Kidney capillary endothelial cell (primary cell): ENCODE measurements around the gene FABP3.

Experiments
- DNase-seq: peaks from one replicate; pipeline ENCODE4 v3.0.0-alpha.2; 2018; ENCODE audit warnings: low spot score

Gene FABP3

DNA sequence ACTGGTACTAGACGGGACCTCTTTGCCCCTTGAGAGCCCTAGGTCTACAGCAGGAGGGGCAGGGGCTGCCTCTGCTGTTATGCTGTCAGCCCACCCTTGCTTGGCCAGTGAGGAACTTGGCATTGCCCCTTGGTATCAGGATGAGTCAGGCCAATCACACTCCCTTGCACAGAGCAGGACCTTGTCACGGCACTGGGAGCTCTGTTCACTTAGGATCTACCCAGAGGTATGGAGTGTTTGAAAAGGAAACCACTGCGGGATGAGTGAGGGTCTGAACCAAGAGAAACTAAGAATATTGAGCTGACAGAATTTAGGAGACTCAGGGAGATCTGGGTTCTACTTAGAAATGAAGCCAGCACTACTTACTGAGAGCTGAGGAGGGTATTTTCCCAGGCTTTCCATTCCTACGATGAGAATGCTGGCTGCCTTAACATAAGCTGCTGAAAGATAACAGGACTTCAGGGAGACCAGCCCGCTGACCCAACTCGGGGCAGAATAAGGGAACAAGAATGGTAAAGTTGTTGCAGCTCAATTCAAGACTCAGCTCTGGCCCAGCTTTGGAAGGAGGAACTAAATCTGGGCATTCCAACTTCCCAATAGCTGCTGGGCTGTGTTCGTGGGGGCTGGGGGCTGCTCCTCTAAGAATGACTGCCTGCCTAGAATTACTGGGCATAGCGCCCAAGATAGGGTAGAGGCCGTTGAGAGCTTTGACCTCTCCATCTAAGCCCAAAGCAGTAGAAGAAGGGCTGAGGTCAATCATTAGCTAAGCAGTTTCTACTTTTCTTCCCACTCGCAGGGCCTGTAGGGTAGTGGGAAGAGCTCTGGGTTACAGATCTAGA lies 1.5 kb downstream of the FABP3 start:
- DNase-seq, result no peak

- no peak for DNase-seq
Observed at GRCh38 chr1:31370565-31370964, 2.3 kb downstream of the FABP3 start.

DNA sequence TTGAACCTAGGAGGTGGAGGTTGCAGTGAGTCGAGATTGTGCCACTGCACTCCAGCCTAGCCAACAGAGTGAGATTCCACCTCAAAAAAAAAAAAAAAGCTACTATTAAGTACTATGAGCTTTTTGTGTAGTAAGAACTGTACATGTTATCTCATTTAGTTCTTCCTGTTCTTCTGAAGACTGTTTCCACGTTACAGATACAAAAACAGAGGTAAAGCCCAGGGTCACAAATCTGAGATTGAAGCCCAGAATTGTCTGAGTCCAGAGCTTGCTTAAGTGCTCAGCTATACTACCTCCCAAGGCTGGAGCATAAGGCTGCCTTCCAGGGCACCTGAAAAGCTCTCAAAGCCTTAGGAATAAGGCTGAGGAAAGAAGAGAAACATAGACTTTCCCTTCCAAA lies 2.9 kb downstream of the FABP3 start:
- no peak for DNase-seq

GRCh38 chr1:31368611-31369107 lies 4.2 kb downstream of the FABP3 start:
- no peak for DNase-seq

GRCh38 chr1:31366796-31367195 lies 6.1 kb downstream of the FABP3 start:
- no peak for DNase-seq

DNA sequence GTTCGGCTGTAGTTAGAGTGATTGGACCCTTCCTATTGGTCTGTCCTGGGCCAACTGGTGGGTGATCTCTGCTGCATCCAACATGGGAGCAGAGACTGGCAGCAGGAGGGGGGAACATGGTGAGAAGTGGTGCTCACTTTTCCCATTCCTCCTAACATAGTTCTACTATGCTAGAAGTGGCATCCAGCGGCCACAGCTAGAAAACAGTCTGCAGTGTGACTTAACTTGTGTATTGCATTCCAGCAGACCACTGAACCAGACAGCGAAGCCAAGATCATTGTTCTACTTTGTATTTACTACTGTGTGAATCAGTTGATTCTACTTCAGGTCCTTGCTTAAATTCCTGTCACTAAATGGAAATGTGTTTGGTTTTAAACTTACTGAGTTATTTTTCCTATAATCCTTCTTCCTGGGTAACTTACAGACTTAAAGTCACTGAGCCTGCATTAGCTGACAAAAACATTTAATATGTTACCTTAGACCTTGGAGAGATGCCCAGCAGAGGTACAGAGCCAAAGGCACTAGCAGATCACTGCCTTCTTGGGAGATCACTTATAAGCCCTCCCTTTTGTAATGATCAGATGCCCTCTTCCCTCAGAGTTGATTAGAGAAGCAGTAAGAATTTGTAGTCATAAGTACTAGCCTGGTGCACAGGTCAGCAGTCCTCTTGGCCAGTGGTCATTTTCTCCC lies 8.2 kb downstream of the FABP3 start:
- DNase-seq, result no peak

DNA sequence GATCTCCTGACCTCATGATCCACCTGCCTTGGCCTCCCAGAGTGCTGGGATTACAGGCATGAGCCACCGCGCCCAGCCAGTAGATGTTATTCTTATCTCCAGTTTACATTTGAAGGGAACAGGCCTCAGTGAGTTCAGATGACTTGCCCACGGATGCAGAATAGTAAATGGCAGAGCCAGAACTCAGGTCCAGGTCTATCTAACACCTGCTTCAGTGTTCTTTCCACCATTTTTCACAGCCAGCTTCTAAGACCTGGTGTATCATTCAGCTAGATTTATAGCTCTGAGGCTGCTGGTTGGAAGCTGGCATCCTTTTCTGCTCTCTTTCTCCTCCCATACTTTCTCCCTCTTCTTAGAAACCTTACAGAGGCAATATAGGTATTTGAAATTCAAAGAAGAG lies 10.8 kb downstream of the FABP3 start:
- no peak for DNase-seq

GRCh38 chr1:31361607-31362006 lies 11.3 kb downstream of the FABP3 start:
- DNase-seq, result no peak

DNA sequence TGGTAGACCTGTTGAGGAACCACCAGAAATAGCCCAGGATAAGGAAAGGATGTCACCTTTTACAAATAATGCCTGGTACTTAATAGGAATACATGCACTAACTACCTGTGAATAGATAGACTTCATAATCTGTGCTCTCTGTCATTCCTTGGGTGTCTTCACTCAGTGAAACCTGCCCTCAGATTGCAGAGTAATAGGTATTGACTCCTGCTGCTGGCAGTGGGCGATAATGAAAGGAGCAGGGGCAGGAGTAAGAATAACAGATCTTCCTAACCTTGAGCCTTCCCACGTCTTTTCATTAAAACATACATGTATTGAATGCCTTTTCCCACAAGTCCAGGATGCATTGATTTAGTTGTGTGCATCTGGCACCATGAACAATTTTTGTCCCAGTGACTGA lies 16.4 kb downstream of the FABP3 start:
- DNase-seq, result no peak

GRCh38 chr1:31354283-31354682 lies 18.6 kb downstream of the FABP3 start:
- DNase-seq, result no peak

DNA sequence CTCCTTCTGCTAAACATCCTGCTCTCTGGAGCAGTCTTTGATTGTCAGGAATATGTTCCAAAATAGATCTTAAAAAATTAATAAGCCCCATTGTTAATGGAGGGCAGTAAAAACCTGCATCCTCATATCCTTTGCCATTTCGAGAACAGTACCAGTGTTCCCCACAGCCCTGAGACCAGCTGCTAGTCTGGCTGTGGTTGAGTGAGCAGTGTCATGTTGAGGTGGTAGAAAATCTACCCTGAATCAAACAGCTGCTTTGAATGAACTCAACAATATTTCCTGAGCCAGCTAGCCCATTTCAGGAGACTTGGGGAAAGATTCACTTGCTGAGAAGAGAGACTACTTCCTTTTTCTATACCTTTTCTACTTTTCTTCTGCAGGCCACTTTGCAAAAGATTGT lies 24.4 kb downstream of the FABP3 start:
- no peak for DNase-seq

DNA sequence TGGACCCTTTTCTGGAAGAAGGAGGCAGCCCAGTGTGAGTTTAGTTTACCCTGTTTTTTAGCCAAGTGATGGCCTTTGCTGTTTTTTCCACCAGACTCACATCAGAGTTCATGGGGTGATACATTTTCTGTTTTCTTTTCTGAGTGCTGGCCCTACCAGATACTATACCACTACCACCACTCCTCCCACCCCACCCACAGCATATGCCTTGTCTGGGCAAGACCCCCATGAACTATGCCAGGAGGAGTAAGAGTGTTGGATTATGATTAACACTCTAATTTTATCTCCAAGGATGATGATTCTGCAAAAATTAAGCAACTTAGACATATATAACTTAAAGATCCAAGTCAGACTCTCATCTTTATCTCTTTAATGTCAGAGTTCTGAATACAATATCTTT lies 26.1 kb downstream of the FABP3 start:
- no peak for DNase-seq

DNA sequence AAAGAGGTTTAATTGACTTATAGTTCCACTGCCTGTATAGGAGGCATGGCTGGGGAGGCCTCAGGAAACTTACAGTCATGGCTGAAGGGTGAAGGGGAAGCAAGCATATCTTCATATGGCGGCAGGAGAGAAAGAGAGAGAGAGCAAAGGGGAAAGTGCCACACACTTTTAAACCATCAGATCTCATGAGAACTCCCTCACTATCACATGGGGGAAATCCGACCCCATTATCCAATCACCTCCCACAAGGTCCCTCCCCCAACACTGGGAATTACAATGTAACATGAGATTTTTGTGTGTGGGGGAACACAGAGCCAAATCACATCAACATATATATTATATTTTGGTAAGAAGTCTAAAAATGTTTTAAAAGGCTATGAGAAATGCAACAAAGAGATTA lies 27.2 kb downstream of the FABP3 start:
- DNase-seq, result no peak

- DNase-seq, result no peak
Observed at GRCh38 chr1:31344503-31344902, 28.4 kb downstream of the FABP3 start.

- no peak for DNase-seq
Observed at GRCh38 chr1:31336687-31337467, 36.0 kb downstream of the FABP3 start.

DNA sequence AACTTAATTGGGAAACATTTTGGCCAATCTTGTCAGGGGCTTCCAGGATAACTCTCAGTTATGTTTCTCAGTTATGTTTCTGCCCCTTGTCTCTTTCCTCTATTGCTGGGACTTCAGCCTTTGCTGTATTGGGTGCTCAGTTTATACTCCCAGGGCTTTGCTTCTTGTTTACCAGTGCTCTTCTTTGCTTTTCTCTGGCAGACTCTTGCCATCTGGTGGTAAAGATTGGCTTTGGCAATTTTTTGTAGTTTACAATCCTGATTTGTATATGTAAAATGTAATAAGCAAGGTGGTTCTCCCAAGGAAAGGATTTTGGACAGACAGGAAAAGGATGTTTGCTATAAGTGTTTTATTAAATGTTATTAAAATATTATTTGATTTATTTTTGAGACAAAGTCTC lies 37.9 kb downstream of the FABP3 start:
- peak; percentile 32 for DNase-seq

GRCh38 chr1:31327381-31327780 lies 45.5 kb downstream of the FABP3 start:
- no peak for DNase-seq

GRCh38 chr1:31326461-31326860 lies 46.4 kb downstream of the FABP3 start:
- DNase-seq, result no peak

DNA sequence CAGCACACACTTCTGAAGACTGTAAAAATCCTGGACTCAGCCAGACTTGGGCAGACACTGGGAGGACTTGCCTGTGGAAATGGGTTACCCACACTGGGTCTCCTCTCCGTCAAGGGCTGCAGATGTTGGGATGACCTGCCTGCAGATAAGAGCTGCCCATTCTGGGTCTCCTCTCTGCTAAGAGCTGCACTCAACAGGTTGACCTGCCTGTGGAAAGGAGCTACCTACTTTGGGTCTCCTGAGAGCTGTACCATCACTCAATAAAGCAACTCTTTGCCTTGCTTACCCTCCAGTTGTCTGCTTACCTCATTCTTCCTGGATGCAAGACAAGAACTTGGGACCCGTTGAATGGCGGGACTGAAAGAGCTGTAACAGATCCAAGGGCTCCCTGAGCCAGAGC lies 47.9 kb downstream of the FABP3 start:
- DNase-seq, result no peak

DNA sequence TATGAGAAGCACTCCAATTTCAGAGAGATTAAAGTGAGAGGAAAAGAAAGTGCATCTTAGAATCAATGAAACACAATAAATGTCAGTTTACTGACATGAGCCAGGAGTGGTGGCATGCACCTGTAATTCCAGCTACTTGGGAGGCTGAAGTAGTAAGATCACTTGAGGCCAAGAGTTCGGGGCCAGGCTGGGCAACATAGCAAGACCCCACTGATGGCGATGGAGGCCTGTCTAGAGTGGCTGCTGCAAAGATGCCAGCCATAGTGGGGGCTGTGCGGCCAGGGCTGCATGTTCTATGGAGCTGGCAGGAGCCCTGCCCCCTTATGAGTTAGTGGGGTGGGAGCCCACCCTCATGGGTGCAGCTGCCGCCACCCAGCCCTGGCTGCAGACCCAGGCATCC lies 48.8 kb downstream of the FABP3 start:
- DNase-seq, result no peak

DNA sequence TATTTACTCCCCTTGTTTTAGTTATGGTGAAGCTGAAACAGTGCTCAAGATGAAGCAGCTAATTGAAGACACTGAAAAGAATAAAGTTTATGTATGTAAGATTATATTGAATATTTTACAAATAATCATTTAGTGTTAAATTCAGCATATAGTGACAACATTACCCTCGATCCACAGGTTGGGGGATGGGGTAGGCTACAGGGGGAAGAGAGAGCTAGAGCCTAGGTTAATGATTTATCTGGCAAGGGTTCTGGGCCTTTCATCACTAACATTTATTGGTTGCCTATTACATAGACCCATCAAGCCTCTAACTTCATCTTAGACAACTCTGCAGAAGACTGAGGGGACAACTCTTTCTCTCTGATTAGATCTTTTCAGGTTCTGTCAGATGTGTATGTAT lies 54.7 kb downstream of the FABP3 start:
- no peak for DNase-seq

GRCh38 chr1:31315902-31316301 lies 57.0 kb downstream of the FABP3 start:
- DNase-seq, result no peak
